ENCODE data around the gene ZNF444.
"Not testable (repeated sequence)": the region's sequence is repeated elsewhere in the genome, so short reads cannot be mapped to it uniquely, and the experiment has no call there.

ZNF444 gene

DNA sequence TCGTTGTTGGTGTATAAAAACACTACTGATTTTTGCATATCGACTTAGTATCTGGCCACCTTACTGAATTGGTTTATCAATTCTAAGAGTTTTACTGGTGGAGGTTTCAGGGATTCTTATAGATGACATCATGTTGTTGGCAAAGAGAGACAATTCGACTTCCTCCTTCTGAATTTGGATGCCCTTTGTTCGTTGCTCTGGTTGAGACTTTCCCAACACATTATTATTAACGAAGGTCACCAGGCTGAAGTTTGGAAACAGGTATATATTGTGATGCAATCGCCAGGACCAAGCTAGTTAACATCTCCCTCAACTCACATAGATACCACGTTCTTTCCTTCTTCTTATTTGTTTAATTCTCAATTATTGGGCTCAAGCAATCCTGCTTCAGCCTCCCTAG lies 58.6 kb downstream of the ZNF444 start:
- H3K4me3 ChIP-seq (ENCODE audit: low read depth, low read length), result no peak overlapping the region
- TF ChIP-seq, protein P1, sequence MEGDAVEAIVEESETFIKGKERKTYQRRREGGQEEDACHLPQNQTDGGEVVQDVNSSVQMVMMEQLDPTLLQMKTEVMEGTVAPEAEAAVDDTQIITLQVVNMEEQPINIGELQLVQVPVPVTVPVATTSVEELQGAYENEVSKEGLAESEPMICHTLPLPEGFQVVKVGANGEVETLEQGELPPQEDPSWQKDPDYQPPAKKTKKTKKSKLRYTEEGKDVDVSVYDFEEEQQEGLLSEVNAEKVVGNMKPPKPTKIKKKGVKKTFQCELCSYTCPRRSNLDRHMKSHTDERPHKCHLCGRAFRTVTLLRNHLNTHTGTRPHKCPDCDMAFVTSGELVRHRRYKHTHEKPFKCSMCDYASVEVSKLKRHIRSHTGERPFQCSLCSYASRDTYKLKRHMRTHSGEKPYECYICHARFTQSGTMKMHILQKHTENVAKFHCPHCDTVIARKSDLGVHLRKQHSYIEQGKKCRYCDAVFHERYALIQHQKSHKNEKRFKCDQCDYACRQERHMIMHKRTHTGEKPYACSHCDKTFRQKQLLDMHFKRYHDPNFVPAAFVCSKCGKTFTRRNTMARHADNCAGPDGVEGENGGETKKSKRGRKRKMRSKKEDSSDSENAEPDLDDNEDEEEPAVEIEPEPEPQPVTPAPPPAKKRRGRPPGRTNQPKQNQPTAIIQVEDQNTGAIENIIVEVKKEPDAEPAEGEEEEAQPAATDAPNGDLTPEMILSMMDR (IDR thresholded peaks at IDR 0.05; ENCODE audit: low read depth, low read length, missing control alignments), result no peak
- DNase-seq (ENCODE audit: low read depth), result no peak

DNA sequence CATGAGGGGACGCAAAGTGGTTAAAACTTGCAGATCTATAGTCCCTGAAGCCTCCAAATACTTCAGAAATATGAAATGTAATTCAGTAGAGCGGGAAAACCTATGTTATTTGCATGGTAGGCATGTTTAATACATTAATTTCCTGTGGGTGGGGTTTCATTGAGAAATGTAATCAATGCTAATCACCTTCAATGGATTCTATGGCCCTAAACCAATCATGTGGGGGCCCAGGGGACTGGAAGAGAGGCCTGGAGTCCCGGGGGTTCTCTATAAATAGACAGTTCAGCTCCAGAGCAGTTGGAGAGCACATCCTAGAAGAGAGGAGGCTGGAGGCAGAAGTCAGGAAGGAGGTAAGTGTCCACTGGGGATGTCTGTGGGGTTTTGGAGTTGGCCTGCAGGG lies 60.9 kb downstream of the ZNF444 start, which contains the start of gene ZSCAN5C:
Gene ZSCAN5C, plus strand, starts transcription at position 301 of the 400 bp plus-strand sequence. CDS start 3,641 bp downstream, outside the sequence.
- TF ChIP-seq, protein P1 (IDR thresholded peaks at IDR 0.05; ENCODE audit: low read depth, low read length, missing control alignments), result no peak
- no peak for DNase-seq (ENCODE audit: low read depth)

DNA sequence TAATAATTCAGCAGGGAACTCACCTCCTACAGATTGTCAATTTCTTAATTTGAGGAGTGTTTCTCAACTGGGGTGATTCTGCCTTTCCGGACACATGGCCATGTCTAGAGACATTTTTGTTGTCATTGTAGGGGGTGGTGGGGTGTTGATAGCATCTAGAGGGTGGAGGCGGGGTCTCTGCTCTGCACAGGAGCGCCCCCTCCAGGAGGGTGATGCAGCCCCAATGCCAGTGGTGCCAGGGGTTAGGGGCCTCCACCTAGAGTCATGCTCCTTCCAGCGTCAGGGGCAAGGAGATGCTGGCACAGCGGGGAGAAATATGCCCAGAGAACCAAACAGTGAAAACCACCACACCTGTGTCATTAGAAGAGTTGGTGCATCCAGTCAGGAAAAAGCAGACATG lies 66.5 kb downstream of the ZNF444 start:
- not testable (repeated sequence) for DNase-seq (ENCODE audit: low read depth); H3K4me3 ChIP-seq (ENCODE audit: low read depth, low read length)

More for the DNA sequence above, 60.9 kb downstream of the ZNF444 start, which contains the start of gene ZSCAN5C:
- H3K4me3 ChIP-seq (ENCODE audit: low read depth, low read length), result no peak within 1 kb of the TSS

DNA sequence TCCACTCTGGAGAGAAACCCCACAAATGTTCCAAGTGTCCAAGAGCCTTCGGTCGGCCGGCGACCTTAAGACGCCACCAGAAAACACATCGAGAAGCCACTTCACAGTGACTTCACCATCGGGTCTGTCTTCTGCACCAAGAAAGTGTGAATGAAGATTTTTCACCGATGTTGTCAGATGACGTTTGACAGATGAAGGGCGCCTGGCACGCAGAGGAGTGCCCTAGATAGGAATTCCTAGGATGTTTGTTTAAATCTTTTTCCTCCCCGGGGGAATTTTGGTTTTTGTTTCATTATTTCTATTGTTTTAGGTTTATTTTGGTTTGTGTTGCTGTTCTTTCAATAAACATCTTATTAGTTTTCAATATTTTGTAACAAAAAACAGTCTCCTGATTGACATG lies 68.0 kb downstream of the ZNF444 start:
- no peak for DNase-seq (ENCODE audit: low read depth)
- TF ChIP-seq, protein P1 (IDR thresholded peaks at IDR 0.05; ENCODE audit: low read depth, low read length, missing control alignments), result no peak
- no peak overlapping the region for H3K4me3 ChIP-seq (ENCODE audit: low read depth, low read length)

DNA sequence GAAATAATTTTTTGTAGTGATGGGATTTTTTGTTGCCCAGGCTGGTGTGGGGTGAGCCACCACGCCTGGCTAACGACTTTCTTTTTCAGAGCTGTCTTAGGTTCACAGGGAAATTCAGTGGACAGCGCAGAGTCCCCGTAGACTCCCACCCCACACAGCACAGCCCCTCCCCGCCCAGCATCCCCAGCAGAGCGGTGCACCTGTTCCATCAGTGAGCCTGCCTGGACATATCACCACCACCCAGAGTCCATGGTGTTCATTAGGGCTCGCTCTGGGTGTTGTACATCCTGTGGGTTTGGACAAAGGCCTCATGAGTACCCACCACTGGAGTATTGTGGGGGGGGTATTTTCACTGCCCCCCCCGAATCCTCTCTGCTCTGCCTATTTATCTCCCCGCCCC lies 68.9 kb downstream of the ZNF444 start:
- DNase-seq (ENCODE audit: low read depth); H3K4me3 ChIP-seq (ENCODE audit: low read depth, low read length): not testable (repeated sequence)
